ENCODE measurements around the gene TRAF2. TPM values are rescaled to one million over a fixed set of nuclear protein-coding genes. Genes with fewer than 3 reads are reported as not detected.
A peak's percentile ranks its signal among the peaks of the same experiment; 100 is the strongest.

The TRAF2 gene
- total and polyA plus RNA-seq, 2 donors (not counting 1 experiment from before 2014, with no cell fraction given), result 25.5 to 54.5 TPM

GRCh38 chr9:136943291-136944211 lies 57.2 kb downstream of the TRAF2 start:
- peak overlapping the region; percentile 60 for H2AFZ ChIP-seq (ENCODE audit: insufficient read depth, low read depth, low read length, poor library complexity, severe bottlenecking)
- peaks cover 45% of the 10 kb centered on the region for H4K20me1 ChIP-seq (ENCODE audit: control insufficient read depth, insufficient read depth, low read length, poor library complexity, severe bottlenecking)
- H3K4me1 Mint-ChIP-seq, result peaks cover 9% of the 10 kb centered on the region
- peaks cover 2 to 36% of the 10 kb centered on the region in 2 experiments for H3K36me3 ChIP-seq (replicated peaks in 1 of 2; ENCODE audit: control extremely low read depth in 1 of 2, control insufficient read depth in 1 of 2, extremely low read depth in 1 of 2, insufficient read depth in 2 of 2, low read length in 1 of 2)
- H3K27me3 ChIP-seq (replicated peaks in 1 of 4; ENCODE audit: control extremely low read depth in 1 of 4, control insufficient read depth in 3 of 4, insufficient read depth in 4 of 4, low read length in 3 of 4), result no peaks in the 10 kb centered on the region
- peak overlapping the region; percentile 80 for H3K4me3 Mint-ChIP-seq
- peak overlapping the region; percentile 47 to 72 (median 63) for H3K4me3 ChIP-seq (ENCODE audit: control extremely low read depth in 1 of 5, extremely low read depth in 1 of 5, insufficient read depth in 1 of 5, low read depth in 2 of 5, low read length in 4 of 5)
- H3K9me3 Mint-ChIP-seq (ENCODE audit: insufficient read depth), result no peaks in the 10 kb centered on the region
- ATAC-seq (ENCODE audit: low read depth) (no peak), DNase-seq (no peak)
- peaks cover 6 to 22% of the 10 kb centered on the region in 2 donors for H3K4me1 ChIP-seq (ENCODE audit: control insufficient read depth in 2 of 2, insufficient read depth in 2 of 2, low read length in 2 of 2)
- POLR2A ChIA-PET, result interaction anchor here (0.6 to 1.0 kb wide), 3 partner anchors 46 to 66 kb away, joined by 3 to 6 read pairs (median 3); partner anchors contain the start of gene TRAF2
- peak overlapping the region in 1 of 2 donors; percentile 48 for H3K27ac ChIP-seq (ENCODE audit: low read length in 2 of 2)
- no peaks in the 10 kb centered on the region for H3K9me3 ChIP-seq (ENCODE audit: control extremely low read depth in 1 of 3, control insufficient read depth in 2 of 3, insufficient read depth in 1 of 3, low read length in 2 of 3)
- WGBS (ENCODE audit: insufficient coverage), result 28% methylated on average over 56 of the region's 61 CpGs
- TF ChIP-seq CTCF (IDR thresholded peaks at IDR 0.05) (no peak), EZH2 (IDR thresholded peaks at IDR 0.05; ENCODE audit: borderline replicate concordance, insufficient read depth, low read depth, low read length, poor library complexity, severe bottlenecking) (no peak)
- peak overlapping the region; percentile 75 for H3K27ac Mint-ChIP-seq
- peak overlapping the region; percentile 69 for H3K9ac ChIP-seq (ENCODE audit: low read length)
- H3K27me3 Mint-ChIP-seq, result no peaks in the 10 kb centered on the region
- CTCF ChIA-PET, result interaction anchor here (0.6 to 2.4 kb wide), 7 partner anchors 49 to 296 kb away, joined by 3 to 10 read pairs (median 6); partner anchors contain the start of genes AJM1 and PAXX
- intact Hi-C loops (cut with micrococcal nuclease), result loop anchor here (1.0 to 2.0 kb wide), 6 partner anchors 41 to 153 kb away; partner anchors contain the start of genes PAXX, PHPT1, TMEM141 and TRAF2
- peaks cover 22% of the 10 kb centered on the region for H3K79me2 ChIP-seq (ENCODE audit: control insufficient read depth, insufficient read depth, low read length)
- peak overlapping the region; percentile 81 for H3K4me2 ChIP-seq (replicated peaks; ENCODE audit: low read depth, low read length, poor library complexity, severe bottlenecking)
